AG08395 (cell line): ENCODE data around the gene LAMC3.

ENCODE experiments used
- DNase-seq: peaks from one replicate; pipeline ENCODE4 v3.0.0; 2012; ENCODE audit warnings: mixed read lengths, low spot score

The LAMC3 gene

GRCh38 chr9:130979591-130980385 is 29.2 kb upstream of the LAMC3 start:
- DNase-seq: no peak

GRCh38 chr9:130980526-130980925 is 28.4 kb upstream of the LAMC3 start:
- DNase-seq: no peak

GRCh38 chr9:130981002-130981755 is 27.8 kb upstream of the LAMC3 start:
- DNase-seq: no peak

- DNase-seq: no peak
Observed at GRCh38 chr9:130981756-130982137, 27.2 kb upstream of the LAMC3 start.

GRCh38 chr9:130982636-130983358 is 26.2 kb upstream of the LAMC3 start:
- no peak for DNase-seq

- no peak for DNase-seq
Observed at GRCh38 chr9:130983359-130983670, 25.7 kb upstream of the LAMC3 start.

- no peak for DNase-seq
Observed at GRCh38 chr9:130983970-130984369, 25.0 kb upstream of the LAMC3 start.

- no peak for DNase-seq
Observed at GRCh38 chr9:130984521-130984920, 24.5 kb upstream of the LAMC3 start.

- no peak for DNase-seq
Observed at GRCh38 chr9:130985029-130985428, 23.9 kb upstream of the LAMC3 start.

- no peak for DNase-seq
Observed at GRCh38 chr9:130985606-130986162, 23.3 kb upstream of the LAMC3 start.

- DNase-seq: no peak
Observed at GRCh38 chr9:130986356-130986965, 22.5 kb upstream of the LAMC3 start.

- no peak for DNase-seq
Observed at GRCh38 chr9:130987054-130987453, 21.9 kb upstream of the LAMC3 start.

GRCh38 chr9:130987738-130988399 is 21.1 kb upstream of the LAMC3 start:
- DNase-seq: no peak

GRCh38 chr9:130988400-130988747 is 20.6 kb upstream of the LAMC3 start:
- DNase-seq: no peak

GRCh38 chr9:130988905-130989304 is 20.1 kb upstream of the LAMC3 start:
- DNase-seq: no peak

GRCh38 chr9:130989391-130989790 is 19.6 kb upstream of the LAMC3 start:
- no peak for DNase-seq

- DNase-seq: no peak
Observed at GRCh38 chr9:130989891-130990290, 19.1 kb upstream of the LAMC3 start.

- DNase-seq: no peak
Observed at GRCh38 chr9:130990306-130990977, 18.5 kb upstream of the LAMC3 start.

- no peak for DNase-seq
Observed at GRCh38 chr9:130990978-130991777, 17.8 kb upstream of the LAMC3 start.
